ENCODE data around the gene ARHGAP15. TPM values are rescaled to one million over a fixed set of nuclear protein-coding genes. Genes with fewer than 3 reads are reported as not detected.
"Not testable (repeated sequence)": the region's sequence is repeated elsewhere in the genome, so short reads cannot be mapped to it uniquely, and the experiment has no call there.

The ARHGAP15 gene
- 32.2 TPM for total RNA-seq

DNA sequence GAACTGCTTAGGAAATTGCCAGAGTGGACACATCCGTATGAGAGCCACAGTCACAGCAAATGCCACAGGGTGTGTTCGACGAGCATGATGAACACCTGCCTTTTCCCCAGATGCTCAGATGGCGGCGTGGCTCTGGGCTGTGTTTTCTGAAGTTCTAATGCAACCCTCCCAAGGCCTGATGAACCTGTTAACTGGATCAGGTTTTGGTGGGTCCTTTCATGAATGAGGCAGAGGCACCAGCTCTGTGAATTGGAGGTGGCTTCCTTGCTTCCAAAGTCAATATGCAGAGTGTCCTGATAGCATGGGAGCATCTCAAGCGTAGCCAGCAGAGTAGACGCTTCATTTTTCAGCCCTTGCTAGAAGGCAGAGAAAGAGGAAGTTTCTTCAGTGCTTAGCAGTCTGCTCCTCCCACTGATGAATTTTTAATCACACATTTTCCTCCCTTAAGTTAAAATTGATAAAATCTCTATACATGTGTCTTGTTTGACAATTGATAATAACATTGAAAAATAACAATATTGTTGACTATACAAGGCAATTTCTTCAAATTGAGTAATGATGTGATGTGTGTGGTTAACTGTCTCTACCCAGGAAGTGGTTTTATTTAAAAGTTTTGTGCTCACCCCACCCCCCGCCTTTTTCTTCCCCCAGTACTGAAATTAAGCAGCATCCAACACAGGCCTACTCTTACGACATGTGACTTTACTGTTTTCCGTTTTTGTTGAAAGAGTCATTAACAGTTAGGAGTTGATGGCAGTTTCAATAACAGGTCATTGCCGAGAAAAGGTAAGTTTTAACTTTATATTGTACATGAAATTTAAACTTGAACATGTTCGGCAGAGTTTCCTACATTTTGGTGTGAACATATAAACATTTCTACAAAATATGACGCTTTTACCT lies at the start of gene ARHGAP15:
ARHGAP15 (plus strand) TSS at position 739 of the 900 bp plus-strand sequence.
- peak; percentile 2 for DNase-seq

- no peak for DNase-seq
These were observed 47.6 kb upstream of the ARHGAP15 start for GRCh38 chr2:143081616-143082015.

GRCh38 chr2:143083636-143084035 lies 45.6 kb upstream of the ARHGAP15 start:
- no peak for DNase-seq

GRCh38 chr2:143084462-143084861 lies 44.8 kb upstream of the ARHGAP15 start:
- no peak for DNase-seq

DNA sequence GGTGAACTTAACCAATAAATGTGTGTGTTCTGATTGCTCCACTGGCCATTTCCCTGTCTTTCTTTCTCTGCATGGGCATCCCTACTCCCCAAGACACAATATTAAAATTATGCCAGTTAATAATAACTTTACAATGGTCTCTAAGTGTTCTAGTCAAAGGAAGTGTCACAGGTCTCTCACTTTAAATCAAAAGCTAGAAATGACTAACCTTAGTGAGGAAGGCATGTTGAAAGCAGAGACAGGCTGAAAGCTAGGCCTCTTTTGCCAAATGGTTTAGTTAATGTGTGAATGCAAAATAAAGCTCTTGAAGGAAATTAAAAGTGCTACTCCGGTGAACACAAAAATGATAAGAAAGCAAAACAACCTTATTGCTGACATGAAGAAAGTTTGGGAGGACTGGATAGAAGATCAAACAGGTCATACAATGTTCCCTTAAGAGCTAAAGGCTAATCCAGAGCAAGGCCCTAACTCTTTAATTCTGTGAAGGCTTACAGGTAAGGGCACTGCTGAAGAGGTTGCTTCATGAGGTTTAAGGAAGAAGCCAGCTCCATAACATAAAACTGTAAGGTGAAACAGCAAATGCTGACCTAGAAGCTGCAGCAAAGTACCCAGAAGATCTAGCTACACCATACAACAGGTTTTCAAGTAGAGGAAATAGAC lies 44.0 kb upstream of the ARHGAP15 start:
- DNase-seq: no peak

DNA sequence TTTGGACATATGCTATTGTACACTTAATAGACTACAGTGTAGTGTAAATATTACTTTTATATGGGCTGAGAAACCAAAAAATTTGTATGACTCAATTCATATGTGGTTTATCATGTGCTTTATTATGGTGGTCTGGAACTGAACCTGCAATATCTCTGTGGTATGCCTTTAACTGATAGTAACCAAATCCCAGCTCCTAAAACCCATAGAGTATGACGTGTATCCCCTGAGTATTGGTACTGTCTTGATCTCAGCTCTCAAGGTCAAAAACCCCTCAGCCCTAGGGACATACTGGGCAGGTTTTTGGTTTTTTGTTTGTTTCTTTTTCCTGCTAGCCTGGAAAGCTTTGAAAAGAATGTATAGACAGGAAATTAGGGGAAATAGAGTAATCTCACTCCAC lies 42.2 kb upstream of the ARHGAP15 start:
- no peak for DNase-seq

GRCh38 chr2:143088388-143088787 lies 40.8 kb upstream of the ARHGAP15 start:
- no peak for DNase-seq

DNA sequence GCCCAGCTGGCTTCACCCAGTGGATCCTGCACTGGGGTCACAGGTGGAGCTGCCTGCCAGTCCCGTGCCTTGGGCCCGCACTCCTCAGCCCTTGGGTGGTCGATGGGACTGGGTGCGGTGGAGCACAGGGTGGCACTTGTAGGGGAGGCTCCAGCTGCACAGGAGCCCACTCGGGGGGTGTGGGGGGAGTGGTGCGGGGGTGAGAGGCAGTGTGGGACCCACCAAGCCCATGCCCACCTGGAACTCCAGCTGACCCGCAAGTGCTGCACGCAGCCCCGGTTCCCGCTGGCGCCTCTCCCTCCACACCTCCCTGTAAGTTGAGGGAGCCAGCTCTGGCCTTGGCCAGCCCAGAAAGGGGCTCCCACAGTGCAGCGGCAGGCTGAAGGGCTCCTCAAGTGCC lies 39.7 kb upstream of the ARHGAP15 start:
- DNase-seq: not testable (repeated sequence)

- DNase-seq: peak; percentile 85
These were observed 18.3 kb upstream of the ARHGAP15 start for GRCh38 chr2:143110758-143111428.

DNA sequence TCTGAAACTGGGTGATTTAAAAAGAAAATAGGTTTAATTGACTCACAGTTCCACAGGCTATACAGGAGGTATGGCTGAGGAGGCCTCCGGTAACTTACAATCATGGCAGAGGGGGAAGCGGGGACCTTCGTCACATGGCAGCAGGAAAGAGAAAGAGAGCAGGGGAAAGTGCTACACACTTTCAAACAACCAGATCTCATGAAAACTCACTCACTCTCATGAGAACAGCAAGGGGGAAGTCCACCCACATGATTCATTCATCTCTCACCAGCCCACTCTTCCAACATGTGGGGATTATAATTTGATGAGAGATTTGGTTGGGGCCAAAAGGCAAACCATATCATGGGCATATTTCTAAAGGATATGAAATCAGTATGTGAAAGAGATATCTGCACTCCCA lies 12.0 kb upstream of the ARHGAP15 start:
- no peak for DNase-seq

DNA sequence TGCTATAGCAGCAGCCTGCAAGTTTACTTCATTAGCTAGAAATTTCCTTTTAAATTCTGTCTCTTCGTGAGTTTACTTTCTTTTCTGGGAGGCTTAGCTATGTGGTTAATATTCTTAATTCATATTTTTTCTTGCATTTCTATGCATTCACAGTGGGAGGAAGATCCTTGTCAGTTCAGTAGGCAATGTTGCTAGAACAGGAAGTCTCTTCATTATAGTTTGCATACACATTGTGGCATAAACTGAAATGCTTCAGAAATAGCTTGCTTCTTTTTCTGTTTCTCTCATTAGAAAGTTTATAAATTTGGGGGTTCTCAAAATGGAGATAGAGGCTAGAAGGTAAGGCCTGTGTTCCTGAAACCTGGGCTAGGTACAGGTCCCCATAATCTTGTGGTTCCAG lies 8.1 kb upstream of the ARHGAP15 start:
- no peak for DNase-seq

DNA sequence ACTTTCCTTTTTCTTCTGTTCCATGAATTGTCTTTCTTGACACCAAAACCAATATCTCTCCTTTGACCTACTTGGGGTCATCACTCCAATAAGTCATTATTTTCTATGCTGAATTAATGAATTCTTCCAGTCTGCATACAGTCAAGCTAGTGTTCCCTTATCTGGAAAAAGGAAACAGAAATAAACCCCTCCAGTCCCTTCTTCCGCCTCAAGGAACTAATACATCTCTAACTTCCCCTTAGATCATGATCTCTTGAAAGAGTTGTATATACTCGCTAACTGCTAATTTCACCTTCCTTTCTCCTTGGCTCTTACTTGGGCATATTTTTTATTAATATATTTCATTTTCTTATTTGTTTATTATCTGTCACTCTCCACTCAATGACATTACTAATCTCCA lies 7.3 kb upstream of the ARHGAP15 start:
- no peak for DNase-seq

GRCh38 chr2:143123911-143124310 lies 5.3 kb upstream of the ARHGAP15 start:
- DNase-seq: no peak

GRCh38 chr2:143124445-143124844 lies 4.8 kb upstream of the ARHGAP15 start:
- DNase-seq: no peak

- DNase-seq: no peak
These were observed 3.5 kb upstream of the ARHGAP15 start for GRCh38 chr2:143125717-143126116.

DNA sequence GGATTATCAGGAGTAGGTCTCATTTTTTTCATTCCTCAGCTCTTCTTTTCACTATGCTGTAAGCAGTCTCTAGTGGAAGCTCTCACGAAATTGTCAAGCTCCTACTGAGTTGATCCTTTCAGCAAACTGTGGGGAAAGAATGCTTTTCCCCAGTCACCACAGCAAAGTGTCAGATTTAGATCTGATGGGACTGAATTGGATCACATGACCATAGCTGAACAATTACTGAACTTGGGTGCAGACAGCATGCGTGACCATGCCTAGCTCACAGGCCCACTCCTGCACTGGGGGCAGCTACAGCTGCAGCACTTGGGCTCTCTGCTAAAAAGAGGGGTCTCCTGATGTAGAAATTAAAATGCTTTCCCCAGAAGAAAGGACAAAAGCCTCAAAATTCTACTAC lies 3.1 kb downstream of the ARHGAP15 start:
- DNase-seq: no peak

DNA sequence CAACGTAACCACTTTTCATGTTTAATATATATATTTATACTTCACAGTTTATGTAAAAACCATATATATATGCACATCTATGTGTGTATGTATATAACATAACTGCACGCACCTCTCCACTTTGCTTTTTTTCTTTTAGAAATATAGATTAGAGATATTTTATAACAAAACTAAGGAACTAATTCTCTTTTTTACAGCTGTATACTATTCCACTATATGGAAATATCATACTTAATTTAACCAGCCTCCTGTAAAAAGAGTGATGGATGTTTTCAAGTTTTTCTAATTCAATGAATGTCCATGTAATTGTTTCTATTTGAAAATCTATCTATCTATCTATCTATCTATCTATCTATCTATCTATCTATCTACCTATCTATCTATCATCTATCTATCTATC lies 4.6 kb downstream of the ARHGAP15 start:
- DNase-seq: no peak

DNA sequence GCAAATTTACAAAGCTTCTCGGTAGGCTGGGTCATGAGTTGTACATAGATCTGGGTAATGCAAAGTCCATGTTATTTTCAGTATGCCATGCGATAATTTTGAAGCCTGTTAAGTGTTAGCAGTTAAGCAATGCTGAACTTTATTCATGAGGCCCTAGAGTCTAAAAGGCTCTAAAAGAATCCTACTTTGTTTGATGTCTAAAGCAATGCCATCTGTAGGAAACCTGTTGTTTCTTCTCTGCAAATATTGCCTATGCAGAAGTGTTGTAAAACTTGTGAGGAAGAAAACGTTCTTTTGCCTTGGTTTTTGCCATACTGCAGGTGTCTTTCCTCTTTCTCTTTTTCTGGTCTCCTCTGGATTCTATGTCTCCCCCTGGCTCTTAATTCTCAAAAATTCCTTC lies 9.1 kb downstream of the ARHGAP15 start:
- no peak for DNase-seq

GRCh38 chr2:143139835-143140393 lies 10.7 kb downstream of the ARHGAP15 start:
- DNase-seq: no peak

GRCh38 chr2:143140864-143141661 lies 11.8 kb downstream of the ARHGAP15 start:
- DNase-seq: no peak

GRCh38 chr2:143142598-143142997 lies 13.4 kb downstream of the ARHGAP15 start:
- no peak for DNase-seq
